Measurements from ENCODE around the gene EIF4B.

DNA sequence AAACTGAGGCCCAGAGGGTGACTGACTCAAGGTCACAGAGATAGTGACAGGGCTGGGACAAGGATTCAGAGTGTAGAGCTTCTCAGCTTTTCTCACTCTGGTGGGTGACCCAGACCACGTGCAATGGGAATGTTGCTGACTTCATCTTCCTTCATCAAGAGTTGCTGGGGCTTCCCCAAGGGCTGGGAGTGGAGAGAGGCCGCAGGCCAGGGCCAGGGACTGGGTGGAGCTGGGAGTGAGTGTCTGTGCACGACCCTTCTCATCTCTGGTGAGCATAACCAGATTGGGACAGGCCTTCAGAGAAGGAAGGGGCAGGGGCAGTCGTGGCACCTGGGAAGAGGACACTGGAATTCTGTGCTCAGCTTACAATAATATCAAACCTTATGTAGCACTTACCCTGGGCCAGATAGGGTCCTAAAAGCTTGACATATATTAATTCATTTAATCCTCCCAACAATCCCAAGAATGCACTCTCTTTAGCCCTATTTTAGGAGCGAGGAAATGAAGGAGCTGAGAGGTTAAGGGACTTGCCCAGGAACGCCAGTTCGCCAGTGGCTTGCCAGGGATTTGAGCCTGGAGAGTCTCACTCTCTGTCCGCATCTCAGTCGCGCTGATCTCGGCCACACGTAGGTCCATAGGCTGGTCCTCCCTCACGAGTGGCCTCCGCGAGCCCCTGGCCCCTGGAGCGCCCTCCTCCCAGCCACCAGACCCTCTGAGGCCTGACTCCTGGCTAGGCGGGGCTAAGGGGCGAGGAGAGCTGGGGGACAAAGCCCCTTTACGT is 41.5 kb upstream of the EIF4B start:
- TF ChIP-seq, protein P1, sequence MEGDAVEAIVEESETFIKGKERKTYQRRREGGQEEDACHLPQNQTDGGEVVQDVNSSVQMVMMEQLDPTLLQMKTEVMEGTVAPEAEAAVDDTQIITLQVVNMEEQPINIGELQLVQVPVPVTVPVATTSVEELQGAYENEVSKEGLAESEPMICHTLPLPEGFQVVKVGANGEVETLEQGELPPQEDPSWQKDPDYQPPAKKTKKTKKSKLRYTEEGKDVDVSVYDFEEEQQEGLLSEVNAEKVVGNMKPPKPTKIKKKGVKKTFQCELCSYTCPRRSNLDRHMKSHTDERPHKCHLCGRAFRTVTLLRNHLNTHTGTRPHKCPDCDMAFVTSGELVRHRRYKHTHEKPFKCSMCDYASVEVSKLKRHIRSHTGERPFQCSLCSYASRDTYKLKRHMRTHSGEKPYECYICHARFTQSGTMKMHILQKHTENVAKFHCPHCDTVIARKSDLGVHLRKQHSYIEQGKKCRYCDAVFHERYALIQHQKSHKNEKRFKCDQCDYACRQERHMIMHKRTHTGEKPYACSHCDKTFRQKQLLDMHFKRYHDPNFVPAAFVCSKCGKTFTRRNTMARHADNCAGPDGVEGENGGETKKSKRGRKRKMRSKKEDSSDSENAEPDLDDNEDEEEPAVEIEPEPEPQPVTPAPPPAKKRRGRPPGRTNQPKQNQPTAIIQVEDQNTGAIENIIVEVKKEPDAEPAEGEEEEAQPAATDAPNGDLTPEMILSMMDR (IDR thresholded peaks at IDR 0.05), result no peak
- TF ChIP-seq REST (IDR thresholded peaks at IDR 0.05; ENCODE audit: insufficient read depth in 1 of 2, low read depth in 2 of 2, low read length in 1 of 2) (no peak), POLR2AphosphoS5 (IDR thresholded peaks at IDR 0.05; ENCODE audit: low read depth, low read length) (no peak), TCF7L2 (IDR thresholded peaks at IDR 0.05; ENCODE audit: low read depth, low read length) (no peak)
